Measurements from ENCODE around the gene SETDB2.

- TF ChIP-seq EZH2 (IDR thresholded peaks at IDR 0.05; ENCODE audit: insufficient read depth, poor library complexity, severe bottlenecking) = no peak
- TF ChIP-seq EZH2phosphoT487 (IDR thresholded peaks at IDR 0.05; ENCODE audit: insufficient read depth, low read depth) = no peak
Measured at GRCh38 chr13:49521224-49521623, 77.2 kb downstream of the SETDB2 start.
